Astrocyte (in vitro differentiated cells and primary cell): Measurements from ENCODE around the gene OR2L3.

ENCODE experiments used
- CTCF ChIP-seq: IDR thresholded peaks from 2 replicates; pipeline ENCODE4 v1.5.1; 2011; ENCODE audit warnings: low read depth, mild to moderate bottlenecking, inconsistent platforms, low read length, moderate library complexity; ENCODE audit not compliant: insufficient read depth
- EZH2 ChIP-seq: IDR thresholded peaks from 2 replicates; pipeline ENCODE4 v1.6.1; 2012; ENCODE audit warnings: mild to moderate bottlenecking, low read length, inconsistent platforms; ENCODE audit not compliant: insufficient read depth

- TF ChIP-seq CTCF (no peak), EZH2 (no peak)
Observed at GRCh38 chr1:248055261-248055660, 8.6 kb downstream of the OR2L3 start.
